MM.1S (cell line): Measurements from ENCODE around the gene NOL9.
A peak's percentile ranks its signal among the peaks of the same experiment; 100 is the strongest.

Source experiments
- DNase-seq: peaks from one replicate; pipeline ENCODE4 v3.0.0-alpha.2; 2015
- H2AFZ ChIP-seq: fragments of 300-600 bp; sonication (generic); 2 replicates; pipeline ENCODE4 v1.6.0; 2016; ENCODE audit warnings: antibody characterized with exemption, low read length
- H3F3A ChIP-seq: fragments of 300-600 bp; sonication (generic); 2 replicates; pipeline ENCODE4 v1.6.1; 2016; ENCODE audit warnings: mild to moderate bottlenecking, antibody characterized with exemption, low read length, moderate library complexity, mixed read lengths; ENCODE audit not compliant: insufficient read depth
- H3K27ac ChIP-seq: fragments of 300-600 bp; sonication (generic); 2 replicates; pipeline ENCODE4 v1.5.1; 2016; ENCODE audit warnings: mild to moderate bottlenecking, low read length
- H3K27me3 ChIP-seq: fragments of 300-600 bp; sonication (generic); replicated peaks from 2 replicates; pipeline ENCODE4 v1.6.0; 2016; ENCODE audit warnings: low read length; ENCODE audit not compliant: insufficient read depth
- H3K36me3 ChIP-seq: fragments of 300-600 bp; sonication (generic); replicated peaks from 2 replicates; pipeline ENCODE4 v1.6.1; 2016; ENCODE audit warnings: mild to moderate bottlenecking, low read length, mixed read lengths; ENCODE audit not compliant: insufficient read depth
- H3K4me1 ChIP-seq: fragments of 300-600 bp; sonication (generic); 2 replicates; pipeline ENCODE4 v1.6.1; 2016; ENCODE audit warnings: low read length, mixed read lengths
- H3K4me2 ChIP-seq: fragments of 300-600 bp; sonication (generic); 2 replicates; pipeline ENCODE4 v1.6.0; 2016; ENCODE audit warnings: low read depth, low read length
- H3K4me3 ChIP-seq: fragments of 300-600 bp; sonication (generic); 2 replicates; pipeline ENCODE4 v1.5.1; 2016; ENCODE audit warnings: low read length, mixed read lengths
- H3K79me2 ChIP-seq: fragments of 300-600 bp; sonication (generic); 2 replicates; pipeline ENCODE4 v1.6.1; 2016; ENCODE audit warnings: mixed run types, low read length, mixed read lengths
- H3K9ac ChIP-seq: fragments of 300-600 bp; sonication (generic); 2 replicates; pipeline ENCODE4 v1.6.1; 2016; ENCODE audit warnings: low read length, mixed read lengths
- H3K9me2 ChIP-seq: fragments of 300-600 bp; sonication (generic); replicated peaks from 2 replicates; pipeline ENCODE4 v1.6.1; 2016; ENCODE audit warnings: mild to moderate bottlenecking, low read length, mixed read lengths; ENCODE audit not compliant: insufficient read depth
- H3K9me3 ChIP-seq: fragments of 300-600 bp; sonication (generic); replicated peaks from 2 replicates; pipeline ENCODE4 v1.6.1; 2016; ENCODE audit warnings: mild to moderate bottlenecking, low read length, mixed read lengths; ENCODE audit not compliant: insufficient read depth
- H4K20me1 ChIP-seq: fragments of 300-600 bp; sonication (generic); 2 replicates; pipeline ENCODE4 v1.6.1; 2016; ENCODE audit warnings: mild to moderate bottlenecking, low read length, moderate library complexity, mixed read lengths; ENCODE audit not compliant: insufficient read depth
- EZH2 ChIP-seq: fragments of 300-600 bp; sonication (generic); optimal IDR thresholded peaks from 2 replicates; pipeline ENCODE3; 2017; ENCODE audit warnings: low read depth, mild to moderate bottlenecking, antibody characterized with exemption, low read length, mixed read lengths
- EZH2phosphoT487 ChIP-seq: fragments of 300-600 bp; sonication (generic); IDR thresholded peaks from 2 replicates; pipeline ENCODE4 v1.6.1; 2018; ENCODE audit warnings: antibody characterized with exemption, low read length
- TF ChIP-seq, protein P1 (sequence below): fragments of 300-600 bp; sonication (generic); IDR thresholded peaks from 2 replicates; pipeline ENCODE4 v1.5.1; 2016; ENCODE audit warnings: antibody characterized with exemption, low read length, mixed read lengths

Gene NOL9

DNA sequence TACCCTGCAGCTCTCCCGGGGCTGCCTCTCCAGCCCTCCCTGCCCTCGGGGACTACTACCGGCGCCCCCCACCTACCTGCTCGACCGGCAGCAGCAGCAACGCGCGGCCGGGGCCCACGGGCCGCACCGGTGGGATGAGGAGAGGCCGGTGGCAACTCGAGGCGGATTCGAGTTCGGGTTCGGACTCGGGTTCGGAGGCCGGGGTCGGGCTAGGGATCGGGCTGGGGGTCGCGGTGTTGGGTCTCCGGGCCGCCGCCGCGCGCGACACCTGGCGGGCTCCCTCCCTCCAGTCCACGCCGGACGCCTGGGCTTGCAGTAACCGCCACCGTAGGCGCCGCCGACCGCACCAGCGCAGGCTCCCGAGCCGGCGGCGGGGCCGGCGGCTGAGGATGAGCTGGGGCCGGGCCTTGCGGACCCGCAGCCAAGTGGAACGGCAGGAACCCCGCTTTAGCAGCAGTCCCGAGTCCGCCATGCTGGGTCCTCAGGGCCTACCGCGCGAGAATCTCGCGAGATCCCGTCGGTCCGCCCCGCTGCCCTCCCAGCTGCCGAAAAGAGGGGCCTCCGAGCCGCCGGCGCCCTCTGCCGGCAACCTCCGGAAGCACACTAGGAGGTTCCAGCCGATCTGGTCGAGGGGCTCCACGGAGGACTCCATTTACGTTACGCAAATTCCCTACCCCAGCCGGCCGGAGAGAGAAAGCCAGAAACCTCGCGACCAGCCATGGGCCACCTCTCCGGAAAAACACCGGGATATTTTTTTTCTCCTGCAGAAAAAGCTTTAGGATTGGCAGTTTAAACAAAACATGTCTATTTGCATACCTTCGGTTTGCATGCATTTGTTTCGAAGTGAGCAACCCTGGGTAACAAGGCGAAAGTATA, at the start of gene NOL9:
Gene NOL9, minus strand, starts transcription at position 483 of the 876 bp plus-strand sequence. Its CDS starts 11 bp downstream, at position 472.
- H3K4me2 ChIP-seq: peak within 1 kb of the TSS; percentile 92
- H3K27me3 ChIP-seq: no peaks in the 10 kb centered on the region
- peaks cover 34% of the 10 kb centered on the region for H3K79me2 ChIP-seq
- TF ChIP-seq, protein P1, sequence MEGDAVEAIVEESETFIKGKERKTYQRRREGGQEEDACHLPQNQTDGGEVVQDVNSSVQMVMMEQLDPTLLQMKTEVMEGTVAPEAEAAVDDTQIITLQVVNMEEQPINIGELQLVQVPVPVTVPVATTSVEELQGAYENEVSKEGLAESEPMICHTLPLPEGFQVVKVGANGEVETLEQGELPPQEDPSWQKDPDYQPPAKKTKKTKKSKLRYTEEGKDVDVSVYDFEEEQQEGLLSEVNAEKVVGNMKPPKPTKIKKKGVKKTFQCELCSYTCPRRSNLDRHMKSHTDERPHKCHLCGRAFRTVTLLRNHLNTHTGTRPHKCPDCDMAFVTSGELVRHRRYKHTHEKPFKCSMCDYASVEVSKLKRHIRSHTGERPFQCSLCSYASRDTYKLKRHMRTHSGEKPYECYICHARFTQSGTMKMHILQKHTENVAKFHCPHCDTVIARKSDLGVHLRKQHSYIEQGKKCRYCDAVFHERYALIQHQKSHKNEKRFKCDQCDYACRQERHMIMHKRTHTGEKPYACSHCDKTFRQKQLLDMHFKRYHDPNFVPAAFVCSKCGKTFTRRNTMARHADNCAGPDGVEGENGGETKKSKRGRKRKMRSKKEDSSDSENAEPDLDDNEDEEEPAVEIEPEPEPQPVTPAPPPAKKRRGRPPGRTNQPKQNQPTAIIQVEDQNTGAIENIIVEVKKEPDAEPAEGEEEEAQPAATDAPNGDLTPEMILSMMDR: peak; percentile 91
- TF ChIP-seq EZH2: no peak
- peak within 1 kb of the TSS; percentile 97 for H2AFZ ChIP-seq
- H3K4me1 ChIP-seq: peaks cover 8% of the 10 kb centered on the region; the same call in 1 of the 2 replicates
- H3F3A ChIP-seq: no peaks in the 10 kb centered on the region; the same call in 1 of the 2 replicates
- no peak within 1 kb of the TSS for H3K27ac ChIP-seq
- peak within 1 kb of the TSS; percentile 95 for H3K4me3 ChIP-seq
- no peaks in the 10 kb centered on the region for H4K20me1 ChIP-seq
- H3K36me3 ChIP-seq: no peaks in the 10 kb centered on the region
- peak; percentile 93 for DNase-seq
- H3K9me3 ChIP-seq: no peaks in the 10 kb centered on the region
- no peaks in the 10 kb centered on the region for H3K9me2 ChIP-seq
- H3K9ac ChIP-seq: peak within 1 kb of the TSS; percentile 94

DNA sequence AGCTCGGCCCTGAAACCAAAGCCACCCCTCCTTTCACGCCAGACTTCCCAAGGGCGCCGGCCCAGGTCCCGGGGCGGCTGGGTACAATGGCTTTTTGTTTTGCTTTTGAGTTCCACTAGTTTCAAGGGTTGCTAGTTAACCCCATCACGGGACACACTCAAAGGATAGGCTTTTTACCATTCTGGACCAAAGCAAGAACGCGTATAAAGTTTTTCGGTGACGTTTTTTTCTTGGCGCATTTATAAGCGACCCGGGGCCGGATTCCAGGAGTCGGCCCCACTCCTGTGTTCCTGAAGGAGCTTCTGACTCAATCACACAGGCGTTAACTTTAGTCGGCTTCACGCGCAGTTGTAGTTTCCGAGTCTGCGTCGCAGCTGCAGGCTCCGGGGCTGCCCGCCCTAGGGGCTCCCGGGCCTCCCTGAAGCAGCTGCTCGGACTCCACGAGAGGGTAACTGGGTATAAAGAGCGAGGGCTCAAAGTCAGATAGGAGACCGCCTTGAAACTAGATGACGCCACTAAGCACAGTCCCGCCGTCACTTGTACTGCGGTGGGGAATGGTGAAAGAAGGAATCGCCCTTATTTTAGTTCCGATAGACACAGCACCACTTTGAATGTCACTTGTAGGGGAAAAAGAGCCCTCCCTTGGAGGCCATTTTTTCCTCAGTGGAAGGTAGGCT, 49.1 kb upstream of the NOL9 start:
- Histone ChIP-seq H3K79me2 (peaks cover 40% of the 10 kb centered on the region), H3K27me3 (no peaks in the 10 kb centered on the region), H3K4me1 (peaks cover 14% of the 10 kb centered on the region), H2AFZ (peak overlapping the region; percentile 71), H4K20me1 (peaks cover 8% of the 10 kb centered on the region; the same call in 1 of the 2 replicates), H3K9me2 (no peaks in the 10 kb centered on the region), H3K27ac (peak overlapping the region; percentile 97), H3F3A (peaks cover 27% of the 10 kb centered on the region), H3K4me2 (peak overlapping the region; percentile 58), H3K9ac (peak overlapping the region; percentile 83), H3K4me3 (peak overlapping the region; percentile 70), H3K36me3 (0 out of 2 replicates have a peak, but pooled peaks cover 3% of the 10 kb centered on the region), H3K9me3 (no peaks in the 10 kb centered on the region)
- DNase-seq: peak; percentile 73
- TF ChIP-seq EZH2phosphoT487 (no peak), EZH2 (no peak)
- TF ChIP-seq, protein P1: no peak

DNA sequence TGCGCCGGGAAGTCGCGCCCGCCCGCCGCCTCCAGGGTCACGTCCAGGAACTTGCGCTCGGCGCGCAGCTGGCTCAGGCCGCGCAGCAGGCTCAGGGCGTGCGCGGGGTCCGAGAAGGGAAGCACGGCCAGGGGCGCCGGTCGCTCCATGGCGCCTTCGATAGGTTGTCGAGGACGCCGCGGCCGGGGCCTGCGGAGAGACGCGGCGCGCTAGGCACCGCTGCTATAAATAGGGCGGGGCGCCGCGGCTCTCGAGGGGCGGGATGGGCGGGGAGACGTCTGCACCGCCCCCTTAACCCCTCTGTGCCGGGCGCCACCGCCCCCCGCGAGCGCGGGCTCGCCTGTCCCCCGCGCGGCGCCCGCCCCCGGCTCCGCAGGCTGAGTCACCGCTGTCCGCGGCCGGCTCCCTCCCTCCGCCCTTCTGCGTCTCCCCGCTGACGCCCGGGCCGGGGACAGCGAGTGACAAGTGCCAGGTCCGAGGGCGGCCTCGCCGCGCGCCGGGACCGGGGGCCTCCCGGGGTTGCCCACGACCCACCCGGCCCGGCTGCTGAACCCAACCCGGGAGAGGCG, 48.4 kb upstream of the NOL9 start, which contains the start of gene KLHL21:
Gene KLHL21, minus strand, starts transcription at position 201 of the 569 bp plus-strand sequence. Its CDS starts 52 bp downstream, at position 149.
- Histone ChIP-seq H3K9me2 (no peaks in the 10 kb centered on the region), H2AFZ (peak within 1 kb of the TSS; percentile 84), H3K9ac (peak within 1 kb of the TSS; percentile 85), H4K20me1 (peaks cover 8% of the 10 kb centered on the region; the same call in 1 of the 2 replicates), H3K4me3 (peak within 1 kb of the TSS; percentile 81), H3K4me1 (peaks cover 14% of the 10 kb centered on the region), H3K27me3 (no peaks in the 10 kb centered on the region), H3F3A (peaks cover 27% of the 10 kb centered on the region), H3K36me3 (0 out of 2 replicates have a peak, but pooled peaks cover 6% of the 10 kb centered on the region), H3K27ac (peak within 1 kb of the TSS; percentile 97), H3K9me3 (no peaks in the 10 kb centered on the region), H3K4me2 (peak within 1 kb of the TSS; percentile 81), H3K79me2 (peaks cover 47% of the 10 kb centered on the region)
- TF ChIP-seq, protein P1: no peak
- TF ChIP-seq EZH2: no peak
- TF ChIP-seq EZH2phosphoT487: no peak
- peak; percentile 90 for DNase-seq
